Measurements from ENCODE around the gene ADGRF5.

ADGRF5 gene

GRCh38 chr6:46901882-46902314 is 19.8 kb downstream of the ADGRF5 start:
- TF ChIP-seq NFIC (IDR thresholded peaks at IDR 0.05) (peak; percentile 37), EGR1 (IDR thresholded peaks at IDR 0.05) (no peak)

- TF ChIP-seq TEAD4 (IDR thresholded peaks at IDR 0.05): no peak
- TF ChIP-seq FOXM1 (IDR thresholded peaks at IDR 0.05; ENCODE audit: borderline replicate concordance, low read depth): no peak
- TF ChIP-seq CEBPB (IDR thresholded peaks at IDR 0.05): no peak
- no peak for TF ChIP-seq MAX (IDR thresholded peaks at IDR 0.05)
- TF ChIP-seq YY1 (IDR thresholded peaks at IDR 0.05; ENCODE audit: low read depth): no peak
- TF ChIP-seq TAF1 (IDR thresholded peaks at IDR 0.05; ENCODE audit: low read depth): no peak
- no peak for TF ChIP-seq TCF12 (IDR thresholded peaks at IDR 0.05; ENCODE audit: low read depth)
Observed at GRCh38 chr6:46900266-46900665, 21.5 kb downstream of the ADGRF5 start.

GRCh38 chr6:46899659-46900058 is 22.1 kb downstream of the ADGRF5 start:
- TF ChIP-seq CEBPB (IDR thresholded peaks at IDR 0.05) (no peak), MAX (IDR thresholded peaks at IDR 0.05) (no peak), EGR1 (IDR thresholded peaks at IDR 0.05) (no peak), TCF12 (IDR thresholded peaks at IDR 0.05; ENCODE audit: low read depth) (no peak), ZBTB7A (IDR thresholded peaks at IDR 0.05; ENCODE audit: low read depth) (no peak), RAD21 (IDR thresholded peaks at IDR 0.05; ENCODE audit: low read depth) (no peak), YY1 (IDR thresholded peaks at IDR 0.05; ENCODE audit: low read depth) (no peak), TEAD4 (IDR thresholded peaks at IDR 0.05) (no peak), TAF1 (IDR thresholded peaks at IDR 0.05; ENCODE audit: low read depth) (no peak), USF1 (IDR thresholded peaks at IDR 0.05) (no peak)

GRCh38 chr6:46898006-46898405 is 23.7 kb downstream of the ADGRF5 start:
- TF ChIP-seq ZBTB7A (IDR thresholded peaks at IDR 0.05; ENCODE audit: low read depth) (no peak), TEAD4 (IDR thresholded peaks at IDR 0.05) (no peak), REST (IDR thresholded peaks at IDR 0.05; ENCODE audit: low read depth) (no peak), EP300 (IDR thresholded peaks at IDR 0.05; ENCODE audit: borderline replicate concordance) (no peak), RAD21 (IDR thresholded peaks at IDR 0.05; ENCODE audit: low read depth) (no peak), TAF1 (IDR thresholded peaks at IDR 0.05; ENCODE audit: low read depth) (no peak), NFIC (IDR thresholded peaks at IDR 0.05) (no peak), CEBPB (IDR thresholded peaks at IDR 0.05) (no peak), EGR1 (IDR thresholded peaks at IDR 0.05) (no peak), FOXM1 (IDR thresholded peaks at IDR 0.05; ENCODE audit: borderline replicate concordance, low read depth) (no peak), USF1 (IDR thresholded peaks at IDR 0.05) (no peak), TCF12 (IDR thresholded peaks at IDR 0.05; ENCODE audit: low read depth) (no peak), MAX (IDR thresholded peaks at IDR 0.05) (no peak), CREB1 (IDR thresholded peaks at IDR 0.05; ENCODE audit: low read depth) (no peak)

- TF ChIP-seq REST (IDR thresholded peaks at IDR 0.05; ENCODE audit: low read depth) (no peak), FOXM1 (IDR thresholded peaks at IDR 0.05; ENCODE audit: borderline replicate concordance, low read depth) (no peak)
Observed at GRCh38 chr6:46896871-46897270, 24.9 kb downstream of the ADGRF5 start.

- no peak for TF ChIP-seq EP300 (IDR thresholded peaks at IDR 0.05; ENCODE audit: borderline replicate concordance)
- no peak for TF ChIP-seq ZBTB7A (IDR thresholded peaks at IDR 0.05; ENCODE audit: low read depth)
- TF ChIP-seq CEBPB (IDR thresholded peaks at IDR 0.05): no peak
- no peak for TF ChIP-seq USF1 (IDR thresholded peaks at IDR 0.05)
- TF ChIP-seq REST (IDR thresholded peaks at IDR 0.05; ENCODE audit: low read depth): no peak
- no peak for TF ChIP-seq TEAD4 (IDR thresholded peaks at IDR 0.05)
- no peak for TF ChIP-seq YY1 (IDR thresholded peaks at IDR 0.05; ENCODE audit: low read depth)
- no peak for TF ChIP-seq NFIC (IDR thresholded peaks at IDR 0.05)
- TF ChIP-seq EGR1 (IDR thresholded peaks at IDR 0.05): no peak
Observed at GRCh38 chr6:46895930-46896329, 25.8 kb downstream of the ADGRF5 start.

Data from Ishikawa (cell line).